A549 (cell line): Measurements from ENCODE around the gene BARX2. TPM values are rescaled to one million over a fixed set of nuclear protein-coding genes. Genes with fewer than 3 reads are reported as not detected.

ENCODE experiments used
- ATAC-seq, 2 experiments: fragments of 200-7000 bp in 1 of 2; fragments of >200 bp in 1 of 2; cut with Nextera tagmentation in 1 of 2; cut with Tn5 transposase in 1 of 2; 3 replicates each; pipeline versions ENCODE4 v1.8.0 to v1.9.1; 2018 to 2020; ENCODE audit warnings: mild to moderate bottlenecking in 1 of 2, moderate library complexity in 1 of 2
- CTCF ChIA-PET: fragments of 300-600 bp; sonication (Branson Sonifier 250); formaldehyde crosslinking; extraction: SDS; loops from one replicate; lab custom pipeline; 2021; ENCODE audit warnings: antibody characterized with exemption, inconsistent platforms; lab: Yijun Ruan, JAX
- POLR2A ChIA-PET: fragments of 350-600 bp; formaldehyde crosslinking; extraction: SDS; loops from one replicate; lab custom pipeline; 2021; ENCODE audit warnings: antibody characterized with exemption, inconsistent platforms; lab: Yijun Ruan, JAX
- DNase-seq, 2 experiments: peaks; one replicate each; pipeline versions ENCODE4 v3.0.0 to v3.0.0-alpha.2; 2011 to 2016; ENCODE audit warnings: low read depth in 1 of 2, low spot score in 1 of 2
- FAIRE-seq: peaks from 2 replicates; lab custom pipeline; 2011; peaks lifted over from hg19 to GRCh38; lab: Jason Lieb, UNC
- H3K27ac ChIP-seq, 2 experiments: fragments of >200 bp; sonication (Bioruptor Twin); formaldehyde crosslinking; 3 replicates each; pipeline ENCODE4 v1.5.1; 2016 to 2017
- H3K4me1 ChIP-seq: fragments of >200 bp; sonication (Bioruptor Twin); formaldehyde crosslinking; 3 replicates; pipeline ENCODE4 v1.6.1; 2016
- H3K4me2 ChIP-seq: fragments of >200 bp; sonication (Bioruptor Twin); formaldehyde crosslinking; 3 replicates; pipeline ENCODE4 v1.6.1; 2016
- H3K4me3 ChIP-seq: fragments of >200 bp; sonication (Bioruptor Twin); formaldehyde crosslinking; 3 replicates; pipeline ENCODE4 v1.5.1; 2016
- H3K9me3 ChIP-seq: fragments of >200 bp; sonication (Bioruptor Twin); formaldehyde crosslinking; 3 replicates; pipeline ENCODE4 v1.6.1; 2016
- CHD2 ChIP-seq: fragments of 150-350 bp; IDR thresholded peaks from 2 replicates; pipeline ENCODE4 v1.6.1; 2014; ENCODE audit warnings: low read length; ENCODE audit not compliant: partially characterized antibody
- CHD4 ChIP-seq: fragments of 200-600 bp; sonication (generic); IDR thresholded peaks from 2 replicates; pipeline ENCODE4 v1.6.1; 2016; ENCODE audit warnings: antibody characterized with exemption, mild to moderate bottlenecking, borderline replicate concordance
- CTCF ChIP-seq: fragments of >200 bp; sonication (Bioruptor Twin); formaldehyde crosslinking; IDR thresholded peaks from 3 replicates; pipeline ENCODE4 v1.5.1; 2016
- EHF ChIP-seq: fragments of 250-450 bp; sonication (Bioruptor Pico); IDR thresholded peaks from 2 replicates; pipeline ENCODE4 v1.5.0; 2020; ENCODE audit warnings: mild to moderate bottlenecking
- FOXS1 ChIP-seq: fragments of 250-450 bp; sonication (Bioruptor Pico); IDR thresholded peaks from 2 replicates; pipeline ENCODE4 v1.5.0; 2020; ENCODE audit warnings: mild to moderate bottlenecking, moderate library complexity
- GATA3 ChIP-seq: IDR thresholded peaks from 2 replicates; pipeline ENCODE4 v1.6.1; 2012; ENCODE audit warnings: borderline replicate concordance
- HDAC2 ChIP-seq: fragments of 200-600 bp; sonication (generic); IDR thresholded peaks from 2 replicates; pipeline ENCODE4 v1.6.1; 2016
- HEYL ChIP-seq: fragments of 250-450 bp; sonication (Bioruptor Pico); IDR thresholded peaks from 2 replicates; pipeline ENCODE4 v1.8.0; 2021; ENCODE audit warnings: mild to moderate bottlenecking, moderate library complexity
- HMGXB4 ChIP-seq: fragments of 250-450 bp; sonication (Bioruptor Pico); IDR thresholded peaks from 2 replicates; pipeline ENCODE4 v1.5.0; 2021; ENCODE audit warnings: mild to moderate bottlenecking, moderate library complexity, borderline replicate concordance
- HOXB13 ChIP-seq: fragments of 250-450 bp; sonication (Bioruptor Pico); IDR thresholded peaks from 2 replicates; pipeline ENCODE4 v1.5.0; 2020; ENCODE audit warnings: low read depth, mild to moderate bottlenecking, moderate library complexity
- JUN ChIP-seq, 2 experiments: fragments of >200 bp; sonication (Bioruptor Twin); formaldehyde crosslinking; IDR thresholded peaks; 2 replicates in 1 of 2; 3 replicates in 1 of 2; pipeline ENCODE4 v1.6.1; 2016 to 2017
- MAFK ChIP-seq: fragments of 450-650 bp; IDR thresholded peaks from 2 replicates; pipeline ENCODE4 v1.6.1; 2014; ENCODE audit not compliant: partially characterized antibody
- MAZ ChIP-seq: fragments of 150-350 bp; IDR thresholded peaks from 2 replicates; pipeline ENCODE4 v1.6.1; 2014; ENCODE audit warnings: antibody characterized with exemption, low read depth, low read length, borderline replicate concordance
- MYC ChIP-seq: IDR thresholded peaks from 2 replicates; pipeline ENCODE4 v1.6.1; 2012; ENCODE audit warnings: mild to moderate bottlenecking, inconsistent platforms, low read length, improper control_type of control experiment, borderline replicate concordance
- NFE2L2 ChIP-seq: fragments of 150-350 bp; conservative IDR thresholded peaks from 2 replicates; pipeline ENCODE4 v1.6.1; 2014; ENCODE audit warnings: low read length
- NPAS2 ChIP-seq: fragments of 250-450 bp; sonication (Bioruptor Pico); IDR thresholded peaks from 2 replicates; pipeline ENCODE4 v1.8.0; 2022; ENCODE audit warnings: mild to moderate bottlenecking, moderate library complexity, borderline replicate concordance
- POLR2AphosphoS2 ChIP-seq: conservative IDR thresholded peaks from 2 replicates; pipeline ENCODE4 v1.6.1; 2012; ENCODE audit warnings: low read length, improper control_type of control experiment, inconsistent platforms
- RCOR1 ChIP-seq: fragments of 150-350 bp; IDR thresholded peaks from 2 replicates; pipeline ENCODE4 v1.6.1; 2014; ENCODE audit warnings: antibody characterized with exemption, low read length, low read depth
- RFX5 ChIP-seq: fragments of 450-650 bp; IDR thresholded peaks from 2 replicates; pipeline ENCODE4 v1.7.1; 2014; ENCODE audit warnings: antibody characterized with exemption, mild to moderate bottlenecking, moderate library complexity
- RNF2 ChIP-seq: fragments of 200-600 bp; sonication (generic); IDR thresholded peaks from 2 replicates; pipeline ENCODE4 v1.6.1; 2016; ENCODE audit warnings: low read depth, mild to moderate bottlenecking, antibody characterized with exemption, moderate library complexity, borderline replicate concordance
- SREBF2 ChIP-seq: fragments of 450-650 bp; IDR thresholded peaks from 2 replicates; pipeline ENCODE4 v1.6.1; 2014; ENCODE audit warnings: mild to moderate bottlenecking, moderate library complexity
- TP53 ChIP-seq: fragments of 250-450 bp; sonication (Bioruptor Pico); IDR thresholded peaks from 2 replicates; pipeline ENCODE4 v1.5.0; 2021; ENCODE audit warnings: mild to moderate bottlenecking, moderate library complexity
- USF2 ChIP-seq: fragments of 450-650 bp; IDR thresholded peaks from 2 replicates; pipeline ENCODE4 v1.6.1; 2014; ENCODE audit warnings: antibody characterized with exemption
- ZSCAN20 ChIP-seq: fragments of 250-450 bp; sonication (Bioruptor Pico); IDR thresholded peaks from 2 replicates; pipeline ENCODE4 v1.8.0; 2022; ENCODE audit warnings: mild to moderate bottlenecking, moderate library complexity
- WGBS: methylation state at CpG from one replicate; pipeline ENCODE4 v1.1.6; 2017; ENCODE audit errors: missing lambda C conversion rate; 5-methylcytosine and 5-hydroxymethylcytosine counted together
- polyA plus RNA-seq, 4 experiments: library from polyadenylated mRNA; depleted of rRNA in 3 of 4; stranded (reverse); fragments of >200 nt; fragmentation: RNase III in 1 of 4; extraction: RNeasy Plus Mini Kit Qiagen cat#74134 plus additional on column Dnase treatment in 1 of 4; gene quantifications; 2 replicates in 3 of 4; 3 replicates in 1 of 4; pipeline ENCODE4 v1.2.3, GENCODE V29; 2011 to 2017
- TF ChIP-seq, protein P1 (sequence below): fragments of >200 bp; sonication (Bioruptor Twin); formaldehyde crosslinking; IDR thresholded peaks from 3 replicates; pipeline ENCODE4 v1.6.1; 2016
- TF ChIP-seq, protein P2 (sequence below): IDR thresholded peaks from 2 replicates; pipeline ENCODE4 v1.6.1; 2012; ENCODE audit warnings: low read depth, borderline replicate concordance

Gene BARX2
- polyA plus RNA-seq, 2 of the 4 experiments (the other 2 are of a cell fraction) = not detected

- DNase-seq = no peak
- no peak for ATAC-seq
Measured at GRCh38 chr11:129447654-129448239, 72.1 kb downstream of the BARX2 start.

GRCh38 chr11:129451524-129451923, 75.9 kb downstream of the BARX2 start:
- TF ChIP-seq MAFK (peak; percentile 94), FOXS1 (CRISPR knock-in tag) (no peak)
- FAIRE-seq (no peak), DNase-seq (no peak), ATAC-seq (no peak)
- POLR2A ChIA-PET = no interaction called here
- WGBS = 34% methylated on average over 3 of the region's 5 CpGs
- Histone ChIP-seq H3K4me2 (no peak overlapping the region), H3K9me3 (no peaks in the 10 kb centered on the region), H3K4me1 (no peaks in the 10 kb centered on the region), H3K4me3 (no peak overlapping the region), H3K27ac (no peak overlapping the region)
- CTCF ChIA-PET = interaction anchor here (2.0 kb wide), 1 partner anchor 245 kb away, joined by 5 read pairs; no protein-coding TSS in a partner anchor

More at GRCh38 chr11:129447654-129448239, 72.1 kb downstream of the BARX2 start:
- FAIRE-seq = no peak
- ChIA-PET CTCF (no interaction called here), POLR2A (no interaction called here)
- H3K9me3 ChIP-seq = no peaks in the 10 kb centered on the region
- no peak overlapping the region for H3K4me3 ChIP-seq
- no peaks in the 10 kb centered on the region for H3K4me1 ChIP-seq
- H3K4me2 ChIP-seq = no peak overlapping the region
- H3K27ac ChIP-seq = no peak overlapping the region
- 11% methylated on average over 7 of the region's 7 CpGs for WGBS
- no peak for TF ChIP-seq EHF (CRISPR knock-in tag)
- TF ChIP-seq RCOR1 = no peak
- no peak for TF ChIP-seq NPAS2 (CRISPR knock-in tag)
- no peak for TF ChIP-seq POLR2AphosphoS2
- no peak for TF ChIP-seq HEYL (CRISPR knock-in tag)
- no peak for TF ChIP-seq HOXB13 (CRISPR knock-in tag)
- no peak for TF ChIP-seq CHD2
- no peak for TF ChIP-seq MAZ
- TF ChIP-seq HMGXB4 (CRISPR knock-in tag) = no peak
- TF ChIP-seq MYC = no peak
- TF ChIP-seq ZSCAN20 (CRISPR knock-in tag) = no peak
- TF ChIP-seq FOXS1 (CRISPR knock-in tag) = no peak
- no peak for TF ChIP-seq CHD4
- TF ChIP-seq USF2 = no peak
- TF ChIP-seq, protein P1, sequence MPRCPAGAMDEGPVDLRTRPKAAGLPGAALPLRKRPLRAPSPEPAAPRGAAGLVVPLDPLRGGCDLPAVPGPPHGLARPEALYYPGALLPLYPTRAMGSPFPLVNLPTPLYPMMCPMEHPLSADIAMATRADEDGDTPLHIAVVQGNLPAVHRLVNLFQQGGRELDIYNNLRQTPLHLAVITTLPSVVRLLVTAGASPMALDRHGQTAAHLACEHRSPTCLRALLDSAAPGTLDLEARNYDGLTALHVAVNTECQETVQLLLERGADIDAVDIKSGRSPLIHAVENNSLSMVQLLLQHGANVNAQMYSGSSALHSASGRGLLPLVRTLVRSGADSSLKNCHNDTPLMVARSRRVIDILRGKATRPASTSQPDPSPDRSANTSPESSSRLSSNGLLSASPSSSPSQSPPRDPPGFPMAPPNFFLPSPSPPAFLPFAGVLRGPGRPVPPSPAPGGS = no peak
- TF ChIP-seq, protein P2, sequence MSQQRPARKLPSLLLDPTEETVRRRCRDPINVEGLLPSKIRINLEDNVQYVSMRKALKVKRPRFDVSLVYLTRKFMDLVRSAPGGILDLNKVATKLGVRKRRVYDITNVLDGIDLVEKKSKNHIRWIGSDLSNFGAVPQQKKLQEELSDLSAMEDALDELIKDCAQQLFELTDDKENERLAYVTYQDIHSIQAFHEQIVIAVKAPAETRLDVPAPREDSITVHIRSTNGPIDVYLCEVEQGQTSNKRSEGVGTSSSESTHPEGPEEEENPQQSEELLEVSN = no peak
- TF ChIP-seq HDAC2 = no peak
- TF ChIP-seq RNF2 = no peak
- TF ChIP-seq, all 56 proteins: peak for 0

GRCh38 chr11:129453293-129453721, 77.7 kb downstream of the BARX2 start:
- CTCF ChIA-PET = no interaction called here
- Histone ChIP-seq H3K4me1 (no peaks in the 10 kb centered on the region), H3K27ac (no peak overlapping the region), H3K4me2 (no peak overlapping the region), H3K4me3 (no peak overlapping the region), H3K9me3 (no peaks in the 10 kb centered on the region)
- POLR2A ChIA-PET = no interaction called here
- DNase-seq (no peak), ATAC-seq (no peak), FAIRE-seq (no peak)
- 47% methylated on average over 5 of the region's 6 CpGs for WGBS
- no peak for TF ChIP-seq JUN (IDR thresholded peaks at IDR 0.05)
- no peak for TF ChIP-seq NFE2L2
- TF ChIP-seq GATA3 = no peak
- TF ChIP-seq SREBF2 = no peak
- TF ChIP-seq EHF (CRISPR knock-in tag) = no peak
- TF ChIP-seq RFX5 = no peak
- no peak for TF ChIP-seq MAZ
- no peak for TF ChIP-seq TP53 (CRISPR knock-in tag)
- no peak for TF ChIP-seq CTCF
